GM18868 (cell line): ENCODE data around the gene NIF3L1.

Experiments
- ATAC-seq: cut with Tn5 transposase; IDR thresholded peaks from one replicate; pipeline ENCODE4 v1.9.1; 2021; ENCODE audit warnings: mild to moderate bottlenecking, moderate library complexity; ENCODE audit not compliant: unreplicated experiment

The NIF3L1 gene

GRCh38 chr2:200888704-200889625 lies at the start of gene NIF3L1, which contains the start of gene PPIL3:
TSS of gene NIF3L1 (plus strand) at chr2:200889371. CDS start at chr2:200891944, 2,573 bp downstream.
TSS of gene PPIL3 (minus strand) at chr2:200889077. CDS start at chr2:200887615, 1,462 bp downstream.
- peak; percentile 90 for ATAC-seq

DNA sequence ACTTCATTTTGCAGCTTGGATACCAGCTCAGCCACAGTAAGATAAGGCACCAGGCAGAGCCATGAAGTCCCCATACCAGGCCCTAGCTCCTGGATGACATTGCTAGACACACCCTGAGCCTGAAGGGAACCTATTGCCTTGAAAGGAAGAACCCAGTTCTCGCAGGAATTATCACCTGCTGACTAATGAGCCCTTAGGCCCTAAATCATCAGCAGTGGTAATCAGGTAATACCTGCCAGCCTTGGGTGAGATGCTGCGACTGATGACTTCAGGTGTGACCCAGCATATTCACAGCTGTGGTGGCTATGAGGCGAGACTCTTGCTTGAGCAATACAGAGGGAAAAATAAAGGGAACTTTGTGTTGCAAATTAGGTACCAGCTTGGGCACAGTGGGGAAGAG lies 49.7 kb upstream of the NIF3L1 start:
- ATAC-seq, result no peak

DNA sequence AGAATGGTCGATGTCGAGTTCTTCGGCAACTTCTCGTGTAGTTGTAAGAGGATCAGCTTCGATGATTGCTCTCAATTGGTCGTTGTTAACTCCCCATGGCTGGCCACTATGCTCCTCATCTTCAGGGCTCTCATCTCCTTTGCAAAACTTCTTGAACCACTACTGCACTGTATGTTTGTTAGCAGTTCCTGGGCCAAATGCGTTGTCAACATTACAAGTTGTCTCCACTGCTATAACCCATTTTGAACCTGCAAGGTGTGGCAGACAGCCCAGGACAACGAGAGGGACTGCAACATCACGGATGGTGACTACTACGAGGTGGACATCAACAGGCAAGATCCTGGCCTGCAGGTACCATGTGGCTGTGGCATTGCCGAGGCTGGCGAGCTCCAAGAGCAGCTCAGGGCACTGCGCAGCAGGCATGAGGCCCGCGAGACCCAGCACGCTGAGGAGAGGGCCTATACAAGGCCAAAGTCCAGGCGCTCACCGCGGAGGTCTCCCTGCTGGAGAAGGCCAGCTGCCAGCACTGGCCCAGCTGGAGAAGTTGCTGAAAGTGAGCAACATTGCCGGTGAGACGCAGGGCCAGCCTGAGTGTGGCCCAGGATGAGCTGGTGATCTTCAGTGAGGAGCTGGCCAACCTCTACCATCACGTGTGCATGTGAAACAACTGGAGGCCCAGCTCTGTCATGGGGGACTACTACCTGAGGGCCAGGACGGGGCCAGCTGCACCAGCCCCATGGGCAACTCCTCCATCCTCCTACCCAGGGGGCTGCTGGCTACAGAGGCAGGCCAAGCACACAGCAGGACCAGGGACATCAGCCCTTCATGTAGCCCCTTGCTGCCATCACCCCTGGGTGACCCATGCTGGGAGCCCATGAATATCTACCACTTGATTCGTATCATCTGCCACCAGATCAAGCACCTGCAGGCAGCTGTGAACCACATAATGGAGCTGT lies 44.9 kb upstream of the NIF3L1 start:
- no peak for ATAC-seq

GRCh38 chr2:200845194-200845593 lies 44.0 kb upstream of the NIF3L1 start:
- no peak for ATAC-seq

- no peak for ATAC-seq
Observed at GRCh38 chr2:200845669-200846325, 43.4 kb upstream of the NIF3L1 start.

GRCh38 chr2:200847269-200847668 lies 41.9 kb upstream of the NIF3L1 start:
- ATAC-seq, result no peak

GRCh38 chr2:200847939-200848338 lies 41.2 kb upstream of the NIF3L1 start:
- no peak for ATAC-seq

- no peak for ATAC-seq
Observed at GRCh38 chr2:200850512-200851256, 38.5 kb upstream of the NIF3L1 start.

GRCh38 chr2:200851398-200852248 lies 37.5 kb upstream of the NIF3L1 start:
- ATAC-seq, result no peak

DNA sequence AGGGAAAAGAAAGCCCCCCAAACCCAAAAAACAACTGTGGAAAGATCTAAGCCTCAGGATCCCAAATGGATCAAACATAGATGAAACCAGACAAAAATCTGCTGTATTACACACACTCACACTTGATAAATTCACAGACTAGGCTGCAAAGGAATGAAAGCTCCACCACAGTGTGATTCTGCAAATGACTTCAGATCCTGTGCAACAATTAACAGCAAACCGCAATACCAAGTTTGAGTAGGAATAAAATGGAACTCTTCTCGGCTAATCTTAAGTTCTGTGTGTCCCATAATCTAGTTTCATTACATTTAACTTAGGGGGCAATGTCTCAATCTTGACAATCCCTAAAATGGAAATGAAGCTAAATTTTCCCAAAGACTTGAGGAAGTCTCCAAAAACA lies 36.6 kb upstream of the NIF3L1 start:
- no peak for ATAC-seq

GRCh38 chr2:200856806-200857205 lies 32.4 kb upstream of the NIF3L1 start:
- ATAC-seq, result no peak

GRCh38 chr2:200860092-200860795 lies 28.9 kb upstream of the NIF3L1 start:
- no peak for ATAC-seq

GRCh38 chr2:200861617-200862155 lies 27.5 kb upstream of the NIF3L1 start:
- no peak for ATAC-seq

GRCh38 chr2:200862532-200863000 lies 26.6 kb upstream of the NIF3L1 start:
- peak; percentile 26 for ATAC-seq

DNA sequence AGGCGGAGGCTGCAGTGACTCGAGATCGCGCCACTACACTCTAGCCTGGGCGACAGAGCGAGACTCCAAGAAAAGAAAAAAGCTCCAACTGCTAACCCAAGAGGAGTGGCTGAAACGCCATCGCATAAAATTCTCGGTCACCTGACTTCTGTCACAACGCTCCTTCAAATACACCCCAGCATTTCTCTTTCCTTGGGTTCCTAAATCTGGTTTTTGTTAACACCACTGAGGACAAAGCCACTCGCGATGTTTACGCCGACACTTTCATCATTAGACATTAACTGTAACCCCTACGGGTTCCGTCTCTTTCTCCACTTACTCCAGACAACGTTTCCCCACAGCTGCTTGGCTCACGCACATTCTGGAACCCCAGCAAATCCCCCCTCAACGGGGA lies 25.4 kb upstream of the NIF3L1 start:
- ATAC-seq, result peak; percentile 11

DNA sequence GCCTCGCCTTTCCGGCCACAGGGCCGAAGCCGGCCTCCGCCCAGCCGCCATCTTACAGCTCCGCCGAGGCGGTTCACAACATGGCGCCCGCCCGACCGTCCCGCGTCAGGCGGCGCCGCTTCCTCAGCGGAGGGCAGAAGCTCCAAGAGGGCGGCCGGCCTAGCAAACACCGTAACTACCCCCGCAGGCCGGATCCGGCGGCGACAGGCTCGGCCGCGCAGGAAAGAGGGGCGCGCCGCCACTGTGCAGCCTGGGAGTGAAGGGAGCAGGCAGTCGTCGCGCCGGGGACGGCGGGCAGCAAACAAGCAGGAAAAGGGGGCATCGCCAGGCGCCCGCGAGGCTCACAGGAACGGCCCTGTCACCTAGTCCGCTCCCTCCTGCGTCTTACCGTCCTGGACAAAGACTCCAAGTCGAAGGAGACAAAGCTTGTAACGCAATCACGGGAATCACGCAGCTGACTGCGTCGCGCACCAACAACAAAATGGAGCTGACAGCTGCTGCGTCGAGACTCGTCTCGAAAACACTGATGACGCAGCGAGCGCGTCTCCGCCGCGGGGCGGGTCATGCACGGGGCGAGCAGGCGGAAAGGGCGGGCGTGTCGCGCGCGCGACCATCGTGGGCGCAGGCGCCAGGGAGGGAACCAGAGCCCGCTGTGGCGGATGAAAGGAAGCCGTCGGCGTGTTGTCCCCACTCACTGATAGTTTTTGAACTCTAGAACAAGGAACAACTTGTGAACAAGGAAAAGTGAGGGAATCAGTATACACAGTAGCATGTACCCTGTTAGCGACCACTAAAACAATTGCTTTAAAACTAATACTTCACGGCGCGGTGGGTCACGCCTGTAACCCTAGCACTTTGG lies 24.8 kb upstream of the NIF3L1 start, which contains the start of gene CLK1:
TSS of gene CLK1 (minus strand) at position 483 of the 859 bp plus-strand sequence. CDS start 2,796 bp downstream, outside the sequence.
- ATAC-seq, result peak; percentile 80

- ATAC-seq, result no peak
Observed at GRCh38 chr2:200869014-200869413, 20.2 kb upstream of the NIF3L1 start.
